Calu3 (cell line): ENCODE measurements around the gene SLCO2A1. TPM values are rescaled to one million over a fixed set of nuclear protein-coding genes. Genes with fewer than 3 reads are reported as not detected.

Source experiments
- BruUV-seq: library from RNA; stranded (reverse); fragments of 400-500 nt; replicated peaks from 2 replicates; lab custom pipeline; 2021; lab: Mats Ljungman, UMichigan
- CTCF ChIA-PET: fragments of 300-600 bp; sonication (Branson Sonifier 250); formaldehyde crosslinking; loops from one replicate; lab custom pipeline; 2022; ENCODE audit warnings: antibody characterized with exemption; lab: Charles Lee
- DNase-seq: peaks from one replicate; pipeline ENCODE4 v3.0.0; 2022
- H3K27ac Mint-ChIP-seq: one replicate; pipeline ENCODE4 v1.8.0; 2022; ENCODE audit warnings: mixed read lengths; ENCODE audit not compliant: unreplicated experiment
- H3K27me3 Mint-ChIP-seq: one replicate; pipeline ENCODE4 v1.8.0; 2022; ENCODE audit warnings: mixed read lengths; ENCODE audit not compliant: unreplicated experiment
- H3K36me3 Mint-ChIP-seq: one replicate; pipeline ENCODE4 v1.8.0; 2022; ENCODE audit warnings: mild to moderate bottlenecking, moderate library complexity, mixed read lengths; ENCODE audit not compliant: insufficient read depth, unreplicated experiment
- H3K4me1 Mint-ChIP-seq: one replicate; pipeline ENCODE4 v1.8.0; 2022; ENCODE audit warnings: mild to moderate bottlenecking, low read depth, mixed read lengths; ENCODE audit not compliant: unreplicated experiment
- H3K4me3 Mint-ChIP-seq: one replicate; pipeline ENCODE4 v1.8.0; 2022; ENCODE audit warnings: mild to moderate bottlenecking, low read depth, moderate library complexity, mixed read lengths; ENCODE audit not compliant: unreplicated experiment
- H3K9me3 Mint-ChIP-seq: one replicate; pipeline ENCODE4 v1.8.0; 2022; ENCODE audit warnings: low read depth, mixed read lengths; ENCODE audit not compliant: unreplicated experiment
- CTCF ChIP-seq: fragments of 200-600 bp; IDR thresholded peaks from one replicate; pipeline ENCODE4 v1.8.0; 2022; ENCODE audit warnings: antibody characterized with exemption; ENCODE audit not compliant: unreplicated experiment
- intact Hi-C: fragments of 100-400 bp; cut with micrococcal nuclease; formaldehyde crosslinking; loops from one replicate; pipeline ENCODE4 v1.10.0; 2022; ENCODE audit not compliant: unreplicated experiment
- total RNA-seq: library from RNA; stranded (reverse); gene quantifications from 2 replicates; pipeline ENCODE4 v1.2.3, GENCODE V29; 2022

SLCO2A1 gene
- total RNA-seq, 1 experiment from 2014 or later, result not detected

DNA sequence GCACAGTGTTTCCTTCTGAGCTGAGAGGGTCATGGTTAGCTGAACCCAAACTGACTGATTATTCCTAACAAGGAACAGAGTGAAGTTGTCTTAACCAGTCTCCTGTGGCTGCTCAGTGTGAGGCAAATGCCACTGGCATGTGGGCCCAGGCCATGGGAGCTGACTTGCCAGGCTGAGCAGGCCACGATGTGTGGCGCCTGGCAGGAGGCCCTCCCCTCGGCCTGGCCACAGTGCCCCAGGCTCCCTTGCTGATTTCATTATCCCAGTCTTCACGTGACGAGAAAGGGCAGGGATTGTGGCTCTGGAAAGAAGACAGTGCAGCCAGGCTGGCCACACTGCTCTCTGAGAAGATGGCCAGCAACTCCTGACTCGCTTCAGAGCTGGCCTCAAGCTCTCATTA, 58.8 kb downstream of the SLCO2A1 start:
- H3K4me3 Mint-ChIP-seq, result no peak overlapping the region
- CTCF ChIA-PET, result interaction anchor here (1.4 kb wide), 1 partner anchor 18 kb away, joined by 3 read pairs; no protein-coding TSS in a partner anchor
- no peaks in the 10 kb centered on the region for H3K36me3 Mint-ChIP-seq
- peaks cover 86% of the 10 kb centered on the region for H3K27me3 Mint-ChIP-seq
- H3K4me1 Mint-ChIP-seq, result no peaks in the 10 kb centered on the region
- DNase-seq, result no peak
- BruUV-seq, result no TSS peak
- intact Hi-C loops, result no loop called here
- H3K9me3 Mint-ChIP-seq, result no peaks in the 10 kb centered on the region
- no peak overlapping the region for H3K27ac Mint-ChIP-seq
- no peak for TF ChIP-seq CTCF

DNA sequence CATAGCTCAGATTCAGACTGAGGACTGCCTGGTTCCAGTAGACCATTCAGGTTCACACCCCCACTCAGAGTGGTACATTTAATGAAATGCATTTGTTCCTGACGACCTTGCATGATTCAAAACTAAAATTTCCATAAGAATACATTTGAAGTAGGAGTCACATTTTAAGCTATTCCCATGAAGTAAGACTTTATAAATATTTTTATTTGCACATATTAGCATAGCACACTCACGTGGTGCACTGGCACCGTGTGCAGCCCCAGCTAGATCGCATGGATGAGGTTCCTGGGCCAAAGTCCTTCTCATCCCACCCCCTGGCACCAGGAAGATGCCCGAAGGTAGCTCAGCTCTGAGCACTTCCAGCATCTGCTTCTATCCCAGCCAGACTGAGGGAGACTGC, 59.4 kb downstream of the SLCO2A1 start:
- Mint-ChIP-seq H3K36me3 (no peaks in the 10 kb centered on the region), H3K9me3 (no peaks in the 10 kb centered on the region), H3K4me1 (no peaks in the 10 kb centered on the region), H3K27ac (no peak overlapping the region), H3K4me3 (no peak overlapping the region), H3K27me3 (peaks cover 86% of the 10 kb centered on the region)
- CTCF ChIA-PET, result interaction anchor here (0.5 to 1.4 kb wide), 3 partner anchors 17 to 379 kb away, joined by 3 to 4 read pairs (median 3); no protein-coding TSS in a partner anchor
- intact Hi-C loops, result no loop called here
- TF ChIP-seq CTCF, result no peak
- DNase-seq, result no peak
- no TSS peak for BruUV-seq

DNA sequence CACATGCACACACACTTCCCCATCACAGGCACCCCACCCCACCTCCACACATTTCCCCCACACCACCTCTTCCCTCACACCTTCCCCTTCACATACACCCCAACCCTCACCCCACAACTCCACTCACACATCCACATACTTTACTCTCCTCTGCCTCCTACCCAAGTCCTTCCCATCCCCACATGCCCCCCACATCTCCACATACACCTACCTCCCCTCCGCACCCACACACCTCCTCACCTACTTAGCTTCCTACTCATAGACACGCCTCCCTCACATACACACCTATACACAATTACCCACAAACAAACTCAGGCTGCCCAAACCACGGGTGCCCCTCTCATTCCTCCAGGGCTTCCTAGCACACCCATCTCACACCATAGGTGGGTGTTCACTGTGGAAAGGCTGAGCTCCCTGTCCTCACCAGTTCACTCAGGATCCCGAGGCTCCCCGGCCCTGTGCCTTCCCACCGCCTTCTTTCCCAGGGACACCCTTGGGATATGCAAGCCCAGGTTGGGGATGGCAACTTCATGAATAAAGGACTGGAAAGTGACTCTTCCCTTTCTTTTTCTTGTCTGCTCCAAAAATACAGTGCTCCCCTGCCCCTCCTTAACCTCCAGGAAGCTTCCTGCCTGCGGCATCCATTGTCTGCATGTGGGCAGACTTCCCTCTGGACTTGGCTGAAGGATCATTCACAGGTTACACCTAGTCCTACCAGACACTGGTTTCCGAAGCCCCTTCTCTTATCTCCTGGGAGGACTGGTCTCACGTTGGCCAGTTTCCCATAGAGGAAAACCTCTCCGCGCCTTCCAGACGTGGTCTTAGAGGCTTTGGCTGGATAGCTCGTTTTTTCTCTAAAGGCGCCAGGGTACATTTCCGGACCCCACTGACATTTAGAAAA, 61.5 kb downstream of the SLCO2A1 start:
- no peak overlapping the region for H3K4me3 Mint-ChIP-seq
- H3K27me3 Mint-ChIP-seq, result peaks cover 86% of the 10 kb centered on the region
- no peak overlapping the region for H3K27ac Mint-ChIP-seq
- BruUV-seq, result no TSS peak
- intact Hi-C loops, result no loop called here
- no peaks in the 10 kb centered on the region for H3K4me1 Mint-ChIP-seq
- H3K36me3 Mint-ChIP-seq, result no peaks in the 10 kb centered on the region
- no peak for TF ChIP-seq CTCF
- DNase-seq, result no peak
- CTCF ChIA-PET, result interaction anchor here (0.6 kb wide), 1 partner anchor 43 kb away, joined by 3 read pairs; no protein-coding TSS in a partner anchor
- no peaks in the 10 kb centered on the region for H3K9me3 Mint-ChIP-seq

- DNase-seq, result no peak
- CTCF ChIA-PET, result interaction anchor here (1.6 kb wide), 1 partner anchor 11 kb away, joined by 5 read pairs; no protein-coding TSS in a partner anchor
- Mint-ChIP-seq H3K4me3 (no peak overlapping the region), H3K27ac (no peak overlapping the region), H3K36me3 (no peaks in the 10 kb centered on the region), H3K27me3 (peaks cover 86% of the 10 kb centered on the region), H3K9me3 (no peaks in the 10 kb centered on the region), H3K4me1 (peaks cover 13% of the 10 kb centered on the region)
- intact Hi-C loops, result no loop called here
- TF ChIP-seq CTCF, result no peak
- BruUV-seq, result no TSS peak
Measured at GRCh38 chr3:133966954-133967353, 62.8 kb downstream of the SLCO2A1 start.
